ENCODE measurements around the gene KCNJ11. TPM values are rescaled to one million over a fixed set of nuclear protein-coding genes. Genes with fewer than 3 reads are reported as not detected.

Gene KCNJ11
- polyA plus RNA-seq, 1 donor (not counting 4 experiments of a cell fraction or from before 2014, with no cell fraction given): 0.03 TPM

DNA sequence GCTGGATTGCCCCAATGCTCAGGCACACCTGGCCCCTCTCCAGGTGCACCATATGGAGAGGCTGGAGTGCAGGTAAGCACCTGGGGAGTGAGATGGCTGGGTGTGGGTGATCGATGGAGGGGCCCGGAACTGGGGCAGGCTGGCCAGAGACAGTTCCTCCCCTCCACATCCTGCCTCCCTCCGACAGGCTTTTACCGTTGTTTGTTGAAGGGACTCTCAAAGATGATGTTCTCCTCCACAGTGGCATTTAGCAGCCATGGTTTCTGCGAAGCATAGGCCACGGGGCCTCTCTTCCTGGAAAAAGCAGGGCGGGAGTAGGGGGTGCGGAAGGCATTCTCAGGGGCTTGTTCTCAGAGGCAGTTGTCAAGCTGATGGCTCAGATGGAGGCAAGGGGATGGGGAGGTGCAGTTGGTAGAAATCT lies 25.9 kb upstream of the KCNJ11 start:
- no peak for FAIRE-seq
- H3K27ac ChIP-seq (ENCODE audit: control insufficient read depth, insufficient read depth, low read length): no peak overlapping the region
- dilution Hi-C loops (cut with MboI; ENCODE audit: extremely low pct_ligation_motif_present, low sequenced_read_pairs): no loop called here

DNA sequence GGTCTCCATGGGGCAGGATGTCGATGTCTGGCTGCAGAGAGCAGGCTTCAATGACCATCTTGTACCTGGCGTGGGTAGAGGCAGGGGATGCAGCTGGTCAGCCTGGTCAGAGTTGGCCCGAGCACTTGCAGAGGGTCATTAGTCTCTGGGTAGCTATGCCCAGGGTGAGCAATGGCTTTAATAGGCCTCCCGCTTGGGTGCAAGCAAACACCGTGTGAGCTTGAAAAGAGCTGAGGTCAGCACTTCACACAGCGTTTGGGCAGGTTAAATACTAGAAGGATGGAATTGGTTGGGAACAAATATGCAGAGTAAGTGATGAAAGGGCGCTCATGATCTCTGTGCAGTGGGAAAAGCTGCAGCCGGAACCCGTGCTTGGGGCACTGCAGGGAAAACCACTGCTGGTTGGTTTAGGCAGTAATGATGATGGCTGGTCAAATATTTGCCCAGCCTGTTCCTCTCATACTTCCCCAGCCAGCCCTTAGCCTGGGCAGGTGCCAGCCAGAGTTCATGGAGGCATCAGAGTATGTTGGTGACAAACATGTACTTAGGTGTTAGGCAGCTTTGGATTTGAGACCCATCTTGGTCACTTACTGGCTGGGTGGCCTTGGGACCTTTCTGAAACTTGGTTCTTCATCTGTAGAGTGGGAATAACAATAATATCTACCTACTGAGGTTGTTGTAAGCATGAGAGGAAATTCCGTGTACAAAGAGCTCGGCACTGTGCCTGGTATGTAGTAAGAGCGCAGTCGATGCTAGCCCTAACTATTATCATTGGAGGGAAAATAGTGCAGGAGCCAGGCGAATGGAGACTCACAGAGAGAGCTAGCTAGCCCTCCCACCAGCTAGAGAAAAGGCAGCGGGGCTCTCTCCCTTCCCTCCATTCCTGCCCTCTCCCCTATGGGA lies 25.2 kb upstream of the KCNJ11 start:
- H3K36me3 ChIP-seq (ENCODE audit: control insufficient read depth in 2 of 2, extremely low read depth in 1 of 2, insufficient read depth in 2 of 2, low read length in 2 of 2): no peaks in the 10 kb centered on the region
- H3K9me3 ChIP-seq (ENCODE audit: control insufficient read depth, low read depth, low read length): no peaks in the 10 kb centered on the region
- dilution Hi-C loops (cut with MboI; ENCODE audit: extremely low pct_ligation_motif_present, low sequenced_read_pairs): no loop called here
- H4K20me1 ChIP-seq (ENCODE audit: control insufficient read depth, extremely low read depth, insufficient read depth, low read length): no peaks in the 10 kb centered on the region
- H3K27ac ChIP-seq (ENCODE audit: control insufficient read depth, insufficient read depth, low read length): no peak overlapping the region
- H3K4me1 ChIP-seq (ENCODE audit: control insufficient read depth, extremely low read depth, insufficient read depth, low read length): no peaks in the 10 kb centered on the region
- no peak for FAIRE-seq
- H3K4me3 ChIP-seq (ENCODE audit: control insufficient read depth in 2 of 3, extremely low read depth in 1 of 3, insufficient read depth in 2 of 3, low read depth in 1 of 3, low read length in 3 of 3): no peak overlapping the region
- H3K4me2 ChIP-seq (ENCODE audit: control insufficient read depth, extremely low read depth, insufficient read depth, low read depth, low read length): no peak overlapping the region
- no peak for DNase-seq (ENCODE audit: low read depth, low spot score)
- H3K9ac ChIP-seq (ENCODE audit: control insufficient read depth, extremely low read depth, insufficient read depth, low read length): no peak overlapping the region
- TF ChIP-seq, protein P1, sequence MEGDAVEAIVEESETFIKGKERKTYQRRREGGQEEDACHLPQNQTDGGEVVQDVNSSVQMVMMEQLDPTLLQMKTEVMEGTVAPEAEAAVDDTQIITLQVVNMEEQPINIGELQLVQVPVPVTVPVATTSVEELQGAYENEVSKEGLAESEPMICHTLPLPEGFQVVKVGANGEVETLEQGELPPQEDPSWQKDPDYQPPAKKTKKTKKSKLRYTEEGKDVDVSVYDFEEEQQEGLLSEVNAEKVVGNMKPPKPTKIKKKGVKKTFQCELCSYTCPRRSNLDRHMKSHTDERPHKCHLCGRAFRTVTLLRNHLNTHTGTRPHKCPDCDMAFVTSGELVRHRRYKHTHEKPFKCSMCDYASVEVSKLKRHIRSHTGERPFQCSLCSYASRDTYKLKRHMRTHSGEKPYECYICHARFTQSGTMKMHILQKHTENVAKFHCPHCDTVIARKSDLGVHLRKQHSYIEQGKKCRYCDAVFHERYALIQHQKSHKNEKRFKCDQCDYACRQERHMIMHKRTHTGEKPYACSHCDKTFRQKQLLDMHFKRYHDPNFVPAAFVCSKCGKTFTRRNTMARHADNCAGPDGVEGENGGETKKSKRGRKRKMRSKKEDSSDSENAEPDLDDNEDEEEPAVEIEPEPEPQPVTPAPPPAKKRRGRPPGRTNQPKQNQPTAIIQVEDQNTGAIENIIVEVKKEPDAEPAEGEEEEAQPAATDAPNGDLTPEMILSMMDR (optimal IDR thresholded peaks at IDR 0.05 in 1 of 3, IDR thresholded peaks at IDR 0.05 in 1 of 3, conservative IDR thresholded peaks at IDR 0.05 in 1 of 3; ENCODE audit: extremely low read depth in 1 of 3, insufficient read depth in 2 of 3, low read length in 3 of 3): no peak
- TF ChIP-seq EZH2 (IDR thresholded peaks at IDR 0.05; ENCODE audit: low read length): no peak
- H3K79me2 ChIP-seq (ENCODE audit: control insufficient read depth, insufficient read depth, low read length): no peaks in the 10 kb centered on the region
- H2AFZ ChIP-seq (ENCODE audit: control insufficient read depth, low read length): no peak overlapping the region
- no peaks in the 10 kb centered on the region for H3K9me1 ChIP-seq (ENCODE audit: control insufficient read depth, extremely low read depth, insufficient read depth, low read length)
- peaks cover 20% of the 10 kb centered on the region for H3K27me3 ChIP-seq (ENCODE audit: control insufficient read depth, extremely low read depth, insufficient read depth, low read length)

More for the DNA sequence above, 25.9 kb upstream of the KCNJ11 start:
- Histone ChIP-seq H2AFZ (ENCODE audit: control insufficient read depth, low read length) (no peak overlapping the region), H3K9ac (ENCODE audit: control insufficient read depth, extremely low read depth, insufficient read depth, low read length) (no peak overlapping the region), H3K4me2 (ENCODE audit: control insufficient read depth, extremely low read depth, insufficient read depth, low read depth, low read length) (no peak overlapping the region), H3K4me3 (ENCODE audit: control insufficient read depth in 2 of 3, extremely low read depth in 1 of 3, insufficient read depth in 2 of 3, low read depth in 1 of 3, low read length in 3 of 3) (no peak overlapping the region), H3K9me1 (ENCODE audit: control insufficient read depth, extremely low read depth, insufficient read depth, low read length) (no peaks in the 10 kb centered on the region), H3K36me3 (ENCODE audit: control insufficient read depth in 2 of 2, extremely low read depth in 1 of 2, insufficient read depth in 2 of 2, low read length in 2 of 2) (no peaks in the 10 kb centered on the region), H3K4me1 (ENCODE audit: control insufficient read depth, extremely low read depth, insufficient read depth, low read length) (no peaks in the 10 kb centered on the region), H4K20me1 (ENCODE audit: control insufficient read depth, extremely low read depth, insufficient read depth, low read length) (no peaks in the 10 kb centered on the region), H3K27me3 (ENCODE audit: control insufficient read depth, extremely low read depth, insufficient read depth, low read length) (peaks cover 26% of the 10 kb centered on the region), H3K9me3 (ENCODE audit: control insufficient read depth, low read depth, low read length) (no peaks in the 10 kb centered on the region), H3K79me2 (ENCODE audit: control insufficient read depth, insufficient read depth, low read length) (no peaks in the 10 kb centered on the region)
- no peak for TF ChIP-seq EZH2 (IDR thresholded peaks at IDR 0.05; ENCODE audit: low read length)
- TF ChIP-seq, protein P1 (optimal IDR thresholded peaks at IDR 0.05 in 1 of 3, IDR thresholded peaks at IDR 0.05 in 1 of 3, conservative IDR thresholded peaks at IDR 0.05 in 1 of 3; ENCODE audit: extremely low read depth in 1 of 3, insufficient read depth in 2 of 3, low read length in 3 of 3): no peak
- DNase-seq (ENCODE audit: low read depth, low spot score): no peak
